RCC 7860 (cell line): ENCODE data around the gene PTPRG.

Experiments used
- DNase-seq: peaks from one replicate; pipeline ENCODE4 v3.0.0-alpha.2; 2015; ENCODE audit warnings: low spot score
- FAIRE-seq: peaks from 2 replicates; lab custom pipeline; 2012; peaks lifted over from hg19 to GRCh38; lab: Jason Lieb, UNC

The PTPRG gene

GRCh38 chr3:61615643-61616042, 54.3 kb downstream of the PTPRG start:
- FAIRE-seq = no peak
- no peak for DNase-seq

GRCh38 chr3:61616586-61616985, 55.2 kb downstream of the PTPRG start:
- no peak for DNase-seq
- no peak for FAIRE-seq

GRCh38 chr3:61617041-61617440, 55.7 kb downstream of the PTPRG start:
- peak; percentile 23 for DNase-seq
- no peak for FAIRE-seq

GRCh38 chr3:61617651-61618050, 56.3 kb downstream of the PTPRG start:
- FAIRE-seq (no peak), DNase-seq (no peak)

GRCh38 chr3:61618231-61618630, 56.9 kb downstream of the PTPRG start:
- no peak for DNase-seq
- FAIRE-seq = no peak

- FAIRE-seq = no peak
- no peak for DNase-seq
Observed at GRCh38 chr3:61618871-61619270, 57.5 kb downstream of the PTPRG start.

- FAIRE-seq (no peak), DNase-seq (no peak)
Observed at GRCh38 chr3:61620073-61620472, 58.7 kb downstream of the PTPRG start.

- no peak for FAIRE-seq
- DNase-seq = no peak
Observed at GRCh38 chr3:61624300-61624699, 62.9 kb downstream of the PTPRG start.

GRCh38 chr3:61625429-61625828, 64.1 kb downstream of the PTPRG start:
- DNase-seq (no peak), FAIRE-seq (no peak)

GRCh38 chr3:61626484-61626883, 65.1 kb downstream of the PTPRG start:
- FAIRE-seq (no peak), DNase-seq (no peak)

- peak; percentile 92 for DNase-seq
- peak; percentile 98 for FAIRE-seq
Observed at GRCh38 chr3:61627768-61628185, 66.4 kb downstream of the PTPRG start.

GRCh38 chr3:61628636-61629035, 67.3 kb downstream of the PTPRG start:
- FAIRE-seq = no peak

GRCh38 chr3:61629442-61629841, 68.1 kb downstream of the PTPRG start:
- FAIRE-seq = no peak
- DNase-seq = no peak

More at GRCh38 chr3:61628636-61629035, 67.3 kb downstream of the PTPRG start:
- DNase-seq = no peak

- DNase-seq (peak; percentile 3), FAIRE-seq (peak; percentile 12)
Observed at GRCh38 chr3:61631108-61631769, 69.9 kb downstream of the PTPRG start.

GRCh38 chr3:61632568-61633175, 71.3 kb downstream of the PTPRG start:
- FAIRE-seq = no peak

GRCh38 chr3:61634678-61635077, 73.3 kb downstream of the PTPRG start:
- DNase-seq = no peak
- no peak for FAIRE-seq

More at GRCh38 chr3:61632568-61633175, 71.3 kb downstream of the PTPRG start:
- DNase-seq = no peak

GRCh38 chr3:61637088-61638051, 76.0 kb downstream of the PTPRG start:
- FAIRE-seq = peak; percentile 78
- DNase-seq = peak; percentile 50

- DNase-seq = no peak
- FAIRE-seq = no peak
Observed at GRCh38 chr3:61638741-61639140, 77.4 kb downstream of the PTPRG start.

- FAIRE-seq (no peak), DNase-seq (no peak)
Observed at GRCh38 chr3:61639991-61640390, 78.6 kb downstream of the PTPRG start.

- no peak for FAIRE-seq
- DNase-seq = no peak
Observed at GRCh38 chr3:61645148-61645547, 83.8 kb downstream of the PTPRG start.

GRCh38 chr3:61646360-61646759, 85.0 kb downstream of the PTPRG start:
- FAIRE-seq = no peak
- no peak for DNase-seq
